Ishikawa (cell line): ENCODE measurements around the gene SLCO3A1.

Experiments
- CEBPB ChIP-seq: IDR thresholded peaks from 2 replicates; pipeline ENCODE4 v1.6.1; 2012
- CREB1 ChIP-seq: IDR thresholded peaks from 2 replicates; pipeline ENCODE4 v1.6.1; 2012; ENCODE audit warnings: low read depth
- EP300 ChIP-seq: IDR thresholded peaks from 2 replicates; pipeline ENCODE4 v1.6.1; 2012; ENCODE audit warnings: borderline replicate concordance
- FOXM1 ChIP-seq: IDR thresholded peaks from 2 replicates; pipeline ENCODE4 v1.6.1; 2012; ENCODE audit warnings: low read depth, borderline replicate concordance
- NFIC ChIP-seq: IDR thresholded peaks from 2 replicates; pipeline ENCODE4 v1.6.1; 2012
- RAD21 ChIP-seq: IDR thresholded peaks from 2 replicates; pipeline ENCODE4 v1.6.1; 2012; ENCODE audit warnings: low read depth
- TAF1 ChIP-seq: IDR thresholded peaks from 2 replicates; pipeline ENCODE4 v1.6.1; 2012; ENCODE audit warnings: low read depth, mild to moderate bottlenecking
- YY1 ChIP-seq: IDR thresholded peaks from 2 replicates; pipeline ENCODE4 v1.6.1; 2012; ENCODE audit warnings: low read depth
- ZBTB7A ChIP-seq: IDR thresholded peaks from 2 replicates; pipeline ENCODE4 v1.6.1; 2012; ENCODE audit warnings: low read depth
- TF ChIP-seq, protein P1 (sequence below): IDR thresholded peaks from 2 replicates; pipeline ENCODE4 v1.6.1; 2012
- TF ChIP-seq, protein P2 (sequence below): IDR thresholded peaks from 2 replicates; pipeline ENCODE4 v1.6.1; 2012; ENCODE audit warnings: low read depth, mild to moderate bottlenecking

DNA sequence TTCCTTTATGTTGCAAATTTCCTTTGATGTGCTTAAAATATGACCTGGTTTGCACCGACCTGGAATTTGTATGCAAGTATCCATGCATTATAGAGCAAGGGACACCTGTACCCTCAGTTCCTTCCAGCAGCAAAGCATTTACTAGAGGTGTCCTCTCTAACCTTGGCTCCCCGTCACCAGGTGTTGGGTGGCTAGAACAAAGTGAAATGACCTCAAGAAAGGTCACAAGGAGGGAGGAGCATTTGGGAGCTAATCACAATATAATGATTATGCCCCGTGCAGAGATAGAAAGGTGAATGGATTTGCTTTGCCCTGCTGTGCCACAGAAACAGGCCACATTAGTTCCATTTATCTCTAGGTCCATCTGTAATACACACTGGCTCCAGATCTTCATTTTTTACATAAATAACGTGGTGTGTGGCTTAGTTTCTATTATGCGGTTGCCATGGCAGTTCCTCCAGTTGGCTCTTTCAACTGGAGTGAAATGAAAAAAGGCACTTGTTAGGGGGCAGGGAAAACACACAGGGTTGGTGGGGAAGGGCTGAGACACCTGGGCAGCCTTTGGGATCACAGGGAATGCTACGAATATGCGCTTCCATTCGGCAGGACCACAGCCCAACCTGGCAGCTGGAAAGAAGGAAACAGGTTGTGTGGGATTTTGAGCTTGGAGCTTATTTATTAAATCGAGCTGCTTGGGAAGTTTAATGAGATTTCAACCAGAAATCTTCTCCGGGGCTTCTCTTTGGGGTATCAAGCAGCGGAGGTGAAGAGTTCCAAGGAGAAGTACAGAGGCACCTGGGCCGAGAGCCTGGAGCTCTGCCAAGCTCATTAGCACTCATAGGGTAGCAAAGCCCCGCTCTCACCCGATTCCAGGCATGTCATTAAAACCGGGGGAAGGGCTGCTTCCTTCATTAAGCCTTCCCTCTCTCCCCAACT lies 306.7 kb downstream of the SLCO3A1 start:
- TF ChIP-seq CEBPB (no peak), CREB1 (no peak), ZBTB7A (no peak), RAD21 (no peak), FOXM1 (no peak), TAF1 (no peak), YY1 (no peak), NFIC (no peak), EP300 (no peak)
- TF ChIP-seq, protein P1, sequence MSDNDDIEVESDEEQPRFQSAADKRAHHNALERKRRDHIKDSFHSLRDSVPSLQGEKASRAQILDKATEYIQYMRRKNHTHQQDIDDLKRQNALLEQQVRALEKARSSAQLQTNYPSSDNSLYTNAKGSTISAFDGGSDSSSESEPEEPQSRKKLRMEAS, result no peak
- TF ChIP-seq, protein P2, sequence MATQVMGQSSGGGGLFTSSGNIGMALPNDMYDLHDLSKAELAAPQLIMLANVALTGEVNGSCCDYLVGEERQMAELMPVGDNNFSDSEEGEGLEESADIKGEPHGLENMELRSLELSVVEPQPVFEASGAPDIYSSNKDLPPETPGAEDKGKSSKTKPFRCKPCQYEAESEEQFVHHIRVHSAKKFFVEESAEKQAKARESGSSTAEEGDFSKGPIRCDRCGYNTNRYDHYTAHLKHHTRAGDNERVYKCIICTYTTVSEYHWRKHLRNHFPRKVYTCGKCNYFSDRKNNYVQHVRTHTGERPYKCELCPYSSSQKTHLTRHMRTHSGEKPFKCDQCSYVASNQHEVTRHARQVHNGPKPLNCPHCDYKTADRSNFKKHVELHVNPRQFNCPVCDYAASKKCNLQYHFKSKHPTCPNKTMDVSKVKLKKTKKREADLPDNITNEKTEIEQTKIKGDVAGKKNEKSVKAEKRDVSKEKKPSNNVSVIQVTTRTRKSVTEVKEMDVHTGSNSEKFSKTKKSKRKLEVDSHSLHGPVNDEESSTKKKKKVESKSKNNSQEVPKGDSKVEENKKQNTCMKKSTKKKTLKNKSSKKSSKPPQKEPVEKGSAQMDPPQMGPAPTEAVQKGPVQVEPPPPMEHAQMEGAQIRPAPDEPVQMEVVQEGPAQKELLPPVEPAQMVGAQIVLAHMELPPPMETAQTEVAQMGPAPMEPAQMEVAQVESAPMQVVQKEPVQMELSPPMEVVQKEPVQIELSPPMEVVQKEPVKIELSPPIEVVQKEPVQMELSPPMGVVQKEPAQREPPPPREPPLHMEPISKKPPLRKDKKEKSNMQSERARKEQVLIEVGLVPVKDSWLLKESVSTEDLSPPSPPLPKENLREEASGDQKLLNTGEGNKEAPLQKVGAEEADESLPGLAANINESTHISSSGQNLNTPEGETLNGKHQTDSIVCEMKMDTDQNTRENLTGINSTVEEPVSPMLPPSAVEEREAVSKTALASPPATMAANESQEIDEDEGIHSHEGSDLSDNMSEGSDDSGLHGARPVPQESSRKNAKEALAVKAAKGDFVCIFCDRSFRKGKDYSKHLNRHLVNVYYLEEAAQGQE, result no peak
